Astrocyte of the spinal cord (primary cell): ENCODE measurements around the gene ESRRG.
"Not testable (repeated sequence)": the region's sequence is repeated elsewhere in the genome, so short reads cannot be mapped to it uniquely, and the experiment has no call there.

ENCODE experiments used
- DNase-seq: peaks from one replicate; pipeline ENCODE4 v3.0.0; 2011; ENCODE audit warnings: low read depth, low spot score
- H3K4me3 ChIP-seq: 2 replicates; pipeline ENCODE4 v1.5.1; 2011; ENCODE audit warnings: low read depth, mild to moderate bottlenecking, low read length, moderate library complexity
- CTCF ChIP-seq: IDR thresholded peaks from 2 replicates; pipeline ENCODE4 v1.5.1; 2012; ENCODE audit warnings: low read depth, mild to moderate bottlenecking, low read length, inconsistent platforms
- in situ Hi-C: cut with HindIII; loops from 2 replicates; pipeline ENCODE4 v1.10.0; 2017; ENCODE audit warnings: low sequenced_read_pairs

Gene ESRRG

GRCh38 chr1:216535059-216535458 is 188.2 kb downstream of the ESRRG start:
- no peak for TF ChIP-seq CTCF
- in situ Hi-C loops, result no loop called here
- no peak for DNase-seq
- H3K4me3 ChIP-seq, result no peak overlapping the region

GRCh38 chr1:216533776-216534175 is 189.5 kb downstream of the ESRRG start:
- in situ Hi-C loops, result no loop called here
- DNase-seq, result no peak
- H3K4me3 ChIP-seq, result no peak overlapping the region
- TF ChIP-seq CTCF, result no peak

DNA sequence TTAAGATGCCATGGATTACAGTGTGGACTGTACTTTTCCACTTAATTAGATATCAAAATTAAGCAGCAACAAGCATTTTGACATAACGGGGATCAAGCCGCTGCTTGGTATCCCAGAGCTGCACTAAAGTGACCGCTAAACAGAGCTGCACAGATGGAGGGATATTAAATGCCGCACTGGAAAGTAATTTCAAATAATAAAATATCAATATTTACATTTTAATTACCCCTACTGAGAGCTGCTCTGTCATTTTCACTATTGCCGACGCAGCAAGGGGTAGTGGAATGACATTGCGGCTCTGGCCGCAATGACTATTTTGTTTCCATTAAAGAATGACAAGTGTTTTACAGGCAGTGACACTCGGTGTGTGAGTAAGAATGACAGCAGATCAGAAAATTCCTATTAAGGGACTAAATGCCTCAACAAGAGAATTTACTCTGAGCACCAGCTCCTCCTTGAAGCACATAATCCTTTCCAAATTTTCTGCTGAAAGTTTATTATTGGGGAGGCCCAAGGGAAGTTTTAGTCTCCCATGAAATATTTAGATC is 190.9 kb downstream of the ESRRG start:
- no peak for TF ChIP-seq CTCF
- in situ Hi-C loops, result no loop called here

GRCh38 chr1:216531263-216532239 is 191.7 kb downstream of the ESRRG start:
- H3K4me3 ChIP-seq, result peak overlapping the region; percentile 44
- in situ Hi-C loops, result no loop called here
- DNase-seq, result peak; percentile 39
- TF ChIP-seq CTCF, result no peak

More for the DNA sequence above, 190.9 kb downstream of the ESRRG start:
- no peak overlapping the region for H3K4me3 ChIP-seq
- DNase-seq, result no peak

- H3K4me3 ChIP-seq, result not testable (repeated sequence)
Observed at GRCh38 chr1:216529851-216530250, 193.4 kb downstream of the ESRRG start.

DNA sequence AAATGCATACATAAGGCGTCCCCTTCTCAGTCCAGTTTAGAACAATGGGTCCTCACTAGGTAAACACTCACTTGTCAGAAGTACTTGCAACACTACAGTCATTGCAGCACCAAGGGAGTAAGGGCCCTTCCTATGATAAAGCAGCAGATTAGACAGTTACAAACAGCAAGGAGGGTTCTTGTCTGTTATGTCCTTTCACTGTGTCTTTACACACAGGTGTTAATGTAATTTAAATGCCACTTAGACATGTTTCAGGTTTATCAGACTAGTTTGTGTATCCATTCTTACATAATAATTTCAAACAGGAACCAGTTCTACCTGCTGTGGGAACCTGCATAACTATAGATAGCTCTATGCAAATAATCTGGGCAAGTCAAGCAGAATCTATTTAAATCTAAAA is 194.4 kb downstream of the ESRRG start:
- no peak for DNase-seq
- TF ChIP-seq CTCF, result no peak
- in situ Hi-C loops, result no loop called here
- H3K4me3 ChIP-seq, result no peak overlapping the region

More at GRCh38 chr1:216529851-216530250, 193.4 kb downstream of the ESRRG start:
- DNase-seq, in situ Hi-C loops: not testable (repeated sequence)
